Measurements from ENCODE around the gene NLGN2. TPM values are rescaled to one million over a fixed set of nuclear protein-coding genes. Genes with fewer than 3 reads are reported as not detected.

Gene NLGN2
- total and polyA plus RNA-seq, 2 experiments from 2014 or later = 14.4 to 38.7 TPM

DNA sequence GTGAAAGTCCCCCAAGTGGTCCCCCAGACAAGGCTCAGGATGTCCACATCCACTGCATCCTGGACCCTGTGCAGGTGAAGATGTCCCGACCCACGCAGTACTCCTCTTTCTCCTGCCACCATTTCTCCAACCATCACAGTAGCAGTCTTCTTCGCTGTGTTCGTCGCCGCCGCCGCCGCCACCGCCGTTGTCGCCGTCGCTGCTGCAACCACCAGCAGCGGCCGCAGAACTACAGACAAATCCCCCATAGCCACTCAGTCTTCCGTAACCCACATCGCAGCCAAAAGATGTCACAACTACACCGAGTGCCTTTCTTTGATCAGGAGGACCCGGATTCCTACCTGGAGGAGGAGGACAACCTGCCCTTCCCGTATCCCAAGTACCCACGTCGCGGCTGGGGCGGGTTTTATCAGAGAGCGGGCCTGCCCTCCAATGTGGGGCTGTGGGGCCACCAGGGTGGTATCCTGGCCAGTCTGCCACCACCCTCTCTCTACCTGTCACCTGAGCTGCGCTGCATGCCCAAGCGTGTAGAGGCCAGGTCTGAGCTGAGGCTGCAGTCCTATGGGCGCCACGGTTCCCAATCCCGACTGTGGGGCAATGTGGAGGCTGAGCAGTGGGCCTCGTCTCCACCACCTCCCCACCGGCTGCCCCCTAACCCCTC is 18.7 kb downstream of the NLGN2 start (continued):
- TF ChIP-seq, protein P1, sequence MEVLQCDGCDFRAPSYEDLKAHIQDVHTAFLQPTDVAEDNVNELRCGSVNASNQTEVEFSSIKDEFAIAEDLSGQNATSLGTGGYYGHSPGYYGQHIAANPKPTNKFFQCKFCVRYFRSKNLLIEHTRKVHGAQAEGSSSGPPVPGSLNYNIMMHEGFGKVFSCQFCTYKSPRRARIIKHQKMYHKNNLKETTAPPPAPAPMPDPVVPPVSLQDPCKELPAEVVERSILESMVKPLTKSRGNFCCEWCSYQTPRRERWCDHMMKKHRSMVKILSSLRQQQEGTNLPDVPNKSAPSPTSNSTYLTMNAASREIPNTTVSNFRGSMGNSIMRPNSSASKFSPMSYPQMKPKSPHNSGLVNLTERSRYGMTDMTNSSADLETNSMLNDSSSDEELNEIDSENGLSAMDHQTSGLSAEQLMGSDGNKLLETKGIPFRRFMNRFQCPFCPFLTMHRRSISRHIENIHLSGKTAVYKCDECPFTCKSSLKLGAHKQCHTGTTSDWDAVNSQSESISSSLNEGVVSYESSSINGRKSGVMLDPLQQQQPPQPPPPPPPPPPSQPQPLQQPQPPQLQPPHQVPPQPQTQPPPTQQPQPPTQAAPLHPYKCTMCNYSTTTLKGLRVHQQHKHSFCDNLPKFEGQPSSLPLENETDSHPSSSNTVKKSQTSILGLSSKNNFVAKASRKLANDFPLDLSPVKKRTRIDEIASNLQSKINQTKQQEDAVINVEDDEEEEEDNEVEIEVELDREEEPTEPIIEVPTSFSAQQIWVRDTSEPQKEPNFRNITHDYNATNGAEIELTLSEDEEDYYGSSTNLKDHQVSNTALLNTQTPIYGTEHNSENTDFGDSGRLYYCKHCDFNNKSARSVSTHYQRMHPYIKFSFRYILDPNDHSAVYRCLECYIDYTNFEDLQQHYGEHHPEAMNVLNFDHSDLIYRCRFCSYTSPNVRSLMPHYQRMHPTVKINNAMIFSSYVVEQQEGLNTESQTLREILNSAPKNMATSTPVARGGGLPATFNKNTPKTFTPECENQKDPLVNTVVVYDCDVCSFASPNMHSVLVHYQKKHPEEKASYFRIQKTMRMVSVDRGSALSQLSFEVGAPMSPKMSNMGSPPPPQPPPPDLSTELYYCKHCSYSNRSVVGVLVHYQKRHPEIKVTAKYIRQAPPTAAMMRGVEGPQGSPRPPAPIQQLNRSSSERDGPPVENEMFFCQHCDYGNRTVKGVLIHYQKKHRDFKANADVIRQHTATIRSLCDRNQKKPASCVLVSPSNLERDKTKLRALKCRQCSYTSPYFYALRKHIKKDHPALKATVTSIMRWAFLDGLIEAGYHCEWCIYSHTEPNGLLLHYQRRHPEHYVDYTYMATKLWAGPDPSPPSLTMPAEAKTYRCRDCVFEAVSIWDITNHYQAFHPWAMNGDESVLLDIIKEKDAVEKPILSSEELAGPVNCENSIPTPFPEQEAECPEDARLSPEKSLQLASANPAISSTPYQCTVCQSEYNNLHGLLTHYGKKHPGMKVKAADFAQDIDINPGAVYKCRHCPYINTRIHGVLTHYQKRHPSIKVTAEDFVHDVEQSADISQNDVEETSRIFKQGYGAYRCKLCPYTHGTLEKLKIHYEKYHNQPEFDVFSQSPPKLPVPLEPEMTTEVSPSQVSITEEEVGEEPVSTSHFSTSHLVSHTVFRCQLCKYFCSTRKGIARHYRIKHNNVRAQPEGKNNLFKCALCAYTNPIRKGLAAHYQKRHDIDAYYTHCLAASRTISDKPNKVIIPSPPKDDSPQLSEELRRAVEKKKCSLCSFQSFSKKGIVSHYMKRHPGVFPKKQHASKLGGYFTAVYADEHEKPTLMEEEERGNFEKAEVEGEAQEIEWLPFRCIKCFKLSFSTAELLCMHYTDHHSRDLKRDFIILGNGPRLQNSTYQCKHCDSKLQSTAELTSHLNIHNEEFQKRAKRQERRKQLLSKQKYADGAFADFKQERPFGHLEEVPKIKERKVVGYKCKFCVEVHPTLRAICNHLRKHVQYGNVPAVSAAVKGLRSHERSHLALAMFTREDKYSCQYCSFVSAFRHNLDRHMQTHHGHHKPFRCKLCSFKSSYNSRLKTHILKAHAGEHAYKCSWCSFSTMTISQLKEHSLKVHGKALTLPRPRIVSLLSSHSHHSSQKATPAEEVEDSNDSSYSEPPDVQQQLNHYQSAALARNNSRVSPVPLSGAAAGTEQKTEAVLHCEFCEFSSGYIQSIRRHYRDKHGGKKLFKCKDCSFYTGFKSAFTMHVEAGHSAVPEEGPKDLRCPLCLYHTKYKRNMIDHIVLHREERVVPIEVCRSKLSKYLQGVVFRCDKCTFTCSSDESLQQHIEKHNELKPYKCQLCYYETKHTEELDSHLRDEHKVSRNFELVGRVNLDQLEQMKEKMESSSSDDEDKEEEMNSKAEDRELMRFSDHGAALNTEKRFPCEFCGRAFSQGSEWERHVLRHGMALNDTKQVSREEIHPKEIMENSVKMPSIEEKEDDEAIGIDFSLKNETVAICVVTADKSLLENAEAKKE (CRISPR knock-in tag; IDR thresholded peaks at IDR 0.05) = no peak
- TF ChIP-seq, protein P2, sequence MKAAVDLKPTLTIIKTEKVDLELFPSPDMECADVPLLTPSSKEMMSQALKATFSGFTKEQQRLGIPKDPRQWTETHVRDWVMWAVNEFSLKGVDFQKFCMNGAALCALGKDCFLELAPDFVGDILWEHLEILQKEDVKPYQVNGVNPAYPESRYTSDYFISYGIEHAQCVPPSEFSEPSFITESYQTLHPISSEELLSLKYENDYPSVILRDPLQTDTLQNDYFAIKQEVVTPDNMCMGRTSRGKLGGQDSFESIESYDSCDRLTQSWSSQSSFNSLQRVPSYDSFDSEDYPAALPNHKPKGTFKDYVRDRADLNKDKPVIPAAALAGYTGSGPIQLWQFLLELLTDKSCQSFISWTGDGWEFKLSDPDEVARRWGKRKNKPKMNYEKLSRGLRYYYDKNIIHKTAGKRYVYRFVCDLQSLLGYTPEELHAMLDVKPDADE (IDR thresholded peaks at IDR 0.05) = no peak
- TF ChIP-seq POLR2AphosphoS5 (IDR thresholded peaks at IDR 0.05; ENCODE audit: low read depth) (no peak), JUNB (IDR thresholded peaks at IDR 0.05; ENCODE audit: unreplicated experiment) (no peak), CREB1 (CRISPR knock-in tag; IDR thresholded peaks at IDR 0.05; ENCODE audit: low read depth) (no peak), NANOG (IDR thresholded peaks at IDR 0.05; ENCODE audit: borderline replicate concordance) (no peak), ZNF331 (CRISPR knock-in tag; IDR thresholded peaks at IDR 0.05; ENCODE audit: low read depth) (no peak)
- TF ChIP-seq, protein P3, sequence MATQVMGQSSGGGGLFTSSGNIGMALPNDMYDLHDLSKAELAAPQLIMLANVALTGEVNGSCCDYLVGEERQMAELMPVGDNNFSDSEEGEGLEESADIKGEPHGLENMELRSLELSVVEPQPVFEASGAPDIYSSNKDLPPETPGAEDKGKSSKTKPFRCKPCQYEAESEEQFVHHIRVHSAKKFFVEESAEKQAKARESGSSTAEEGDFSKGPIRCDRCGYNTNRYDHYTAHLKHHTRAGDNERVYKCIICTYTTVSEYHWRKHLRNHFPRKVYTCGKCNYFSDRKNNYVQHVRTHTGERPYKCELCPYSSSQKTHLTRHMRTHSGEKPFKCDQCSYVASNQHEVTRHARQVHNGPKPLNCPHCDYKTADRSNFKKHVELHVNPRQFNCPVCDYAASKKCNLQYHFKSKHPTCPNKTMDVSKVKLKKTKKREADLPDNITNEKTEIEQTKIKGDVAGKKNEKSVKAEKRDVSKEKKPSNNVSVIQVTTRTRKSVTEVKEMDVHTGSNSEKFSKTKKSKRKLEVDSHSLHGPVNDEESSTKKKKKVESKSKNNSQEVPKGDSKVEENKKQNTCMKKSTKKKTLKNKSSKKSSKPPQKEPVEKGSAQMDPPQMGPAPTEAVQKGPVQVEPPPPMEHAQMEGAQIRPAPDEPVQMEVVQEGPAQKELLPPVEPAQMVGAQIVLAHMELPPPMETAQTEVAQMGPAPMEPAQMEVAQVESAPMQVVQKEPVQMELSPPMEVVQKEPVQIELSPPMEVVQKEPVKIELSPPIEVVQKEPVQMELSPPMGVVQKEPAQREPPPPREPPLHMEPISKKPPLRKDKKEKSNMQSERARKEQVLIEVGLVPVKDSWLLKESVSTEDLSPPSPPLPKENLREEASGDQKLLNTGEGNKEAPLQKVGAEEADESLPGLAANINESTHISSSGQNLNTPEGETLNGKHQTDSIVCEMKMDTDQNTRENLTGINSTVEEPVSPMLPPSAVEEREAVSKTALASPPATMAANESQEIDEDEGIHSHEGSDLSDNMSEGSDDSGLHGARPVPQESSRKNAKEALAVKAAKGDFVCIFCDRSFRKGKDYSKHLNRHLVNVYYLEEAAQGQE (IDR thresholded peaks at IDR 0.05; ENCODE audit: unreplicated experiment) = no peak

Data from GM23338 (cell line).